Measurements from ENCODE around the gene HS3ST4.

DNA sequence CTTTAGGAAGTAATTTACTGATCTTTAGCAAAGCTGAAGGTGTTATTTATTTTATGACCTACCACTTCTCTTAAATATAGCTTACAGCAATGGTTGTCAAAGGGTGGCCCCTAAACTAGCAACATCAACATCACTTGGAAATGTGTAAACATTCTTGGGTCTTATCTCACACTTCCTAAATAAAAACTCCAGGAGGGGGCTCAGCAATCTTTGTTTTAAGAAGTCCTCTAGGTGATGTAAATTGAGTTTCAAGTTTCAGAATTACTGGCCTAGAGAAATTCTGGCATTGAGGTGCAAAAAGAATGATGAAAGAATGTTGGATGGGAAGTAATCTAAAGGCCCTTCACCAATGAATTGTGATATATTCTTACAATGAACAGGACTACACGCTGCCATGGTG lies 142.3 kb downstream of the HS3ST4 start:
- no peak for TF ChIP-seq POLR2A (IDR thresholded peaks at IDR 0.05)
- no peak for TF ChIP-seq CTCF (IDR thresholded peaks at IDR 0.05)

All from thyroid gland (tissue), 4 donors.